H1 (cell line): ENCODE measurements around the gene CLDN14. TPM values are rescaled to one million over a fixed set of nuclear protein-coding genes. Genes with fewer than 3 reads are reported as not detected.

Experiments used
- BCL11A ChIP-seq, 2 experiments: IDR thresholded peaks; one replicate each; pipeline ENCODE4 v1.6.1; 2011; ENCODE audit warnings: low read depth in 2 of 2, low read length in 2 of 2, mild to moderate bottlenecking in 2 of 2
- CBX8 ChIP-seq: fragments of 300-800, 300-1000 bp; sonication (generic); IDR thresholded peaks from 2 replicates; pipeline ENCODE4 v1.7.1; 2016; ENCODE audit warnings: low read depth, low read length, borderline replicate concordance
- CHD1 ChIP-seq: IDR thresholded peaks from 2 replicates; pipeline ENCODE4 v1.6.1; 2012; ENCODE audit warnings: low read depth, low read length, improper control_type of control experiment
- YY1 ChIP-seq: IDR thresholded peaks from 2 replicates; pipeline ENCODE4 v1.6.1; 2011; ENCODE audit warnings: low read depth, mild to moderate bottlenecking, low read length
- polyA plus RNA-seq, 7 experiments: library from polyadenylated mRNA; depleted of rRNA in 3 of 7; stranded (reverse) in 5 of 7; unstranded in 2 of 7; fragments of >200 nt in 5 of 7; fragments of 200-250 nt in 2 of 7; gene quantifications; 1 replicate in 5 of 7; 2 replicates in 1 of 7; 4 replicates in 1 of 7; pipeline versions ENCODE4 v1.2.1 to v1.2.3, GENCODE V29; 2011 to 2013; ENCODE audit warnings: missing spikeins in 2 of 7, mixed read lengths in 2 of 7
- total RNA-seq: library from RNA; stranded (reverse); fragmentation: NEBNext Ultra II Directional; extraction: Animal tissue kit (Norgen Biotek cat#: 25700); gene quantifications from 2 replicates; pipeline ENCODE4 v1.2.1, GENCODE V29; 2021
- TF ChIP-seq, protein P1 (sequence below): fragments of 300-600 bp; sonication (generic); IDR thresholded peaks from 2 replicates; pipeline ENCODE4 v1.7.1; 2012; ENCODE audit warnings: low read length, moderate library complexity, mild to moderate bottlenecking, inconsistent platforms; ENCODE audit not compliant: insufficient replicate concordance

CLDN14 gene
- total and polyA plus RNA-seq, 2 of the 8 experiments (the other 6 are each of a cell fraction or from before 2014, with no cell fraction given) = 0.08 TPM; not detected in 1

DNA sequence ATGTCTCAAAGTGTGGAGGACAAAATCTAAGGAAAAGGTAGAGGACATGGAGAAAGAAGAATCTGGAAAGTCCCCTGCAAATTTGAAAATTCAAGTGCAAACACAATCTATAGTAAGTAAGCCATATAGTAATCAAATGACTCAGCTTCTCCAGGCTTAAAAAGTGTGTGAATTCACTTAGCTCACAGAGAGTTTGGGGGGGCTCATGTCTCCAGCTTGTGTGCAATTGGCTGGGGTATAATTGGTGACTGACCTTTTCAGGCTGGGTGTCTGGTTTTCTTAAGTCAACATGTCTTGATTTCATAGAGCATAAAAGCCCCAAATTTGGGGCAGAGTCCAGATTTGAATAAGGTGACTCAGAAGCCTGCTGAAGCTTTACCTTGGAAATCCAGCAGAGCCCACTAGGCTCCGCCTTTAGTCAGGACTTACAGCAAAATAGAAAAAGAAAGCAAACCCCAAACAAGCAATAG lies 8.6 kb downstream of the CLDN14 start (continued):
- TF ChIP-seq, protein P1, sequence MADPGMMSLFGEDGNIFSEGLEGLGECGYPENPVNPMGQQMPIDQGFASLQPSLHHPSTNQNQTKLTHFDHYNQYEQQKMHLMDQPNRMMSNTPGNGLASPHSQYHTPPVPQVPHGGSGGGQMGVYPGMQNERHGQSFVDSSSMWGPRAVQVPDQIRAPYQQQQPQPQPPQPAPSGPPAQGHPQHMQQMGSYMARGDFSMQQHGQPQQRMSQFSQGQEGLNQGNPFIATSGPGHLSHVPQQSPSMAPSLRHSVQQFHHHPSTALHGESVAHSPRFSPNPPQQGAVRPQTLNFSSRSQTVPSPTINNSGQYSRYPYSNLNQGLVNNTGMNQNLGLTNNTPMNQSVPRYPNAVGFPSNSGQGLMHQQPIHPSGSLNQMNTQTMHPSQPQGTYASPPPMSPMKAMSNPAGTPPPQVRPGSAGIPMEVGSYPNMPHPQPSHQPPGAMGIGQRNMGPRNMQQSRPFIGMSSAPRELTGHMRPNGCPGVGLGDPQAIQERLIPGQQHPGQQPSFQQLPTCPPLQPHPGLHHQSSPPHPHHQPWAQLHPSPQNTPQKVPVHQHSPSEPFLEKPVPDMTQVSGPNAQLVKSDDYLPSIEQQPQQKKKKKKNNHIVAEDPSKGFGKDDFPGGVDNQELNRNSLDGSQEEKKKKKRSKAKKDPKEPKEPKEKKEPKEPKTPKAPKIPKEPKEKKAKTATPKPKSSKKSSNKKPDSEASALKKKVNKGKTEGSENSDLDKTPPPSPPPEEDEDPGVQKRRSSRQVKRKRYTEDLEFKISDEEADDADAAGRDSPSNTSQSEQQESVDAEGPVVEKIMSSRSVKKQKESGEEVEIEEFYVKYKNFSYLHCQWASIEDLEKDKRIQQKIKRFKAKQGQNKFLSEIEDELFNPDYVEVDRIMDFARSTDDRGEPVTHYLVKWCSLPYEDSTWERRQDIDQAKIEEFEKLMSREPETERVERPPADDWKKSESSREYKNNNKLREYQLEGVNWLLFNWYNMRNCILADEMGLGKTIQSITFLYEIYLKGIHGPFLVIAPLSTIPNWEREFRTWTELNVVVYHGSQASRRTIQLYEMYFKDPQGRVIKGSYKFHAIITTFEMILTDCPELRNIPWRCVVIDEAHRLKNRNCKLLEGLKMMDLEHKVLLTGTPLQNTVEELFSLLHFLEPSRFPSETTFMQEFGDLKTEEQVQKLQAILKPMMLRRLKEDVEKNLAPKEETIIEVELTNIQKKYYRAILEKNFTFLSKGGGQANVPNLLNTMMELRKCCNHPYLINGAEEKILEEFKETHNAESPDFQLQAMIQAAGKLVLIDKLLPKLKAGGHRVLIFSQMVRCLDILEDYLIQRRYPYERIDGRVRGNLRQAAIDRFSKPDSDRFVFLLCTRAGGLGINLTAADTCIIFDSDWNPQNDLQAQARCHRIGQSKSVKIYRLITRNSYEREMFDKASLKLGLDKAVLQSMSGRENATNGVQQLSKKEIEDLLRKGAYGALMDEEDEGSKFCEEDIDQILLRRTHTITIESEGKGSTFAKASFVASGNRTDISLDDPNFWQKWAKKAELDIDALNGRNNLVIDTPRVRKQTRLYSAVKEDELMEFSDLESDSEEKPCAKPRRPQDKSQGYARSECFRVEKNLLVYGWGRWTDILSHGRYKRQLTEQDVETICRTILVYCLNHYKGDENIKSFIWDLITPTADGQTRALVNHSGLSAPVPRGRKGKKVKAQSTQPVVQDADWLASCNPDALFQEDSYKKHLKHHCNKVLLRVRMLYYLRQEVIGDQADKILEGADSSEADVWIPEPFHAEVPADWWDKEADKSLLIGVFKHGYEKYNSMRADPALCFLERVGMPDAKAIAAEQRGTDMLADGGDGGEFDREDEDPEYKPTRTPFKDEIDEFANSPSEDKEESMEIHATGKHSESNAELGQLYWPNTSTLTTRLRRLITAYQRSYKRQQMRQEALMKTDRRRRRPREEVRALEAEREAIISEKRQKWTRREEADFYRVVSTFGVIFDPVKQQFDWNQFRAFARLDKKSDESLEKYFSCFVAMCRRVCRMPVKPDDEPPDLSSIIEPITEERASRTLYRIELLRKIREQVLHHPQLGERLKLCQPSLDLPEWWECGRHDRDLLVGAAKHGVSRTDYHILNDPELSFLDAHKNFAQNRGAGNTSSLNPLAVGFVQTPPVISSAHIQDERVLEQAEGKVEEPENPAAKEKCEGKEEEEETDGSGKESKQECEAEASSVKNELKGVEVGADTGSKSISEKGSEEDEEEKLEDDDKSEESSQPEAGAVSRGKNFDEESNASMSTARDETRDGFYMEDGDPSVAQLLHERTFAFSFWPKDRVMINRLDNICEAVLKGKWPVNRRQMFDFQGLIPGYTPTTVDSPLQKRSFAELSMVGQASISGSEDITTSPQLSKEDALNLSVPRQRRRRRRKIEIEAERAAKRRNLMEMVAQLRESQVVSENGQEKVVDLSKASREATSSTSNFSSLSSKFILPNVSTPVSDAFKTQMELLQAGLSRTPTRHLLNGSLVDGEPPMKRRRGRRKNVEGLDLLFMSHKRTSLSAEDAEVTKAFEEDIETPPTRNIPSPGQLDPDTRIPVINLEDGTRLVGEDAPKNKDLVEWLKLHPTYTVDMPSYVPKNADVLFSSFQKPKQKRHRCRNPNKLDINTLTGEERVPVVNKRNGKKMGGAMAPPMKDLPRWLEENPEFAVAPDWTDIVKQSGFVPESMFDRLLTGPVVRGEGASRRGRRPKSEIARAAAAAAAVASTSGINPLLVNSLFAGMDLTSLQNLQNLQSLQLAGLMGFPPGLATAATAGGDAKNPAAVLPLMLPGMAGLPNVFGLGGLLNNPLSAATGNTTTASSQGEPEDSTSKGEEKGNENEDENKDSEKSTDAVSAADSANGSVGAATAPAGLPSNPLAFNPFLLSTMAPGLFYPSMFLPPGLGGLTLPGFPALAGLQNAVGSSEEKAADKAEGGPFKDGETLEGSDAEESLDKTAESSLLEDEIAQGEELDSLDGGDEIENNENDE = no peak
- TF ChIP-seq CHD1 (no peak), BCL11A (IDR thresholded peaks at IDR 0.05; ENCODE audit: low read depth in 2 of 2, low read length in 2 of 2) (no peak), CBX8 (no peak), YY1 (no peak)
- TF ChIP-seq, all 59 proteins: peak for 0
